Measurements from ENCODE around the gene KLHL2.
A peak's percentile ranks its signal among the peaks of the same experiment; 100 is the strongest.
"Not testable (repeated sequence)": the region's sequence is repeated elsewhere in the genome, so short reads cannot be mapped to it uniquely, and the experiment has no call there.

The KLHL2 gene, protein sequence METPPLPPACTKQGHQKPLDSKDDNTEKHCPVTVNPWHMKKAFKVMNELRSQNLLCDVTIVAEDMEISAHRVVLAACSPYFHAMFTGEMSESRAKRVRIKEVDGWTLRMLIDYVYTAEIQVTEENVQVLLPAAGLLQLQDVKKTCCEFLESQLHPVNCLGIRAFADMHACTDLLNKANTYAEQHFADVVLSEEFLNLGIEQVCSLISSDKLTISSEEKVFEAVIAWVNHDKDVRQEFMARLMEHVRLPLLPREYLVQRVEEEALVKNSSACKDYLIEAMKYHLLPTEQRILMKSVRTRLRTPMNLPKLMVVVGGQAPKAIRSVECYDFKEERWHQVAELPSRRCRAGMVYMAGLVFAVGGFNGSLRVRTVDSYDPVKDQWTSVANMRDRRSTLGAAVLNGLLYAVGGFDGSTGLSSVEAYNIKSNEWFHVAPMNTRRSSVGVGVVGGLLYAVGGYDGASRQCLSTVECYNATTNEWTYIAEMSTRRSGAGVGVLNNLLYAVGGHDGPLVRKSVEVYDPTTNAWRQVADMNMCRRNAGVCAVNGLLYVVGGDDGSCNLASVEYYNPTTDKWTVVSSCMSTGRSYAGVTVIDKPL

GRCh38 chr4:165207431-165208220, at the start of gene KLHL2:
KLHL2 (plus strand) TSS chr4:165207561; CDS start chr4:165207877, 316 bp downstream.
- ATAC-seq (peak; percentile 78), DNase-seq (peak; percentile 68 to 73)
- Mint-ChIP-seq H3K27ac (peak within 1 kb of the TSS; percentile 91 to 94), H3K9me3 (no peaks in the 10 kb centered on the region), H3K4me3 (peak within 1 kb of the TSS; percentile 86 to 89), H3K4me1 (peaks cover 76% of the 10 kb centered on the region), H3K27me3 (no peaks in the 10 kb centered on the region)

DNA sequence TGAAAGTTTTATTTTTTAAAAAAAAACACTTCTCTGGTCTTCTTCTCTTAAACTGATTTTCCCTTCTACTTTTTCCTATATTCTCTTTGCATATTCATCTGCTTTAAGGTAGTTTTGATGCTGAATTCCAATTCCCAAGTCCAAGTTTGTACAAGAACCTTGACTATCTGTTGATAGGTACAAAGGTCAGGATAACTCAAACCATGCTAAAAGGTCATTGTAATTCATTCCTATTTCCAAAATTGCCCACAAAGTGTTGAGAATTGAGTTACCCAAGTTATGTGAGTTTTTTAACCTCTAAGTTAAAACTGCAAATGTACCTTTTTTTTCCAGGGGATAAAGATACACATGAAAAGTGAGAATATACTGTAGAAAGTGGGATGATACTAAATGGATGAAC, 48.6 kb upstream of the KLHL2 start:
- H3K4me3 Mint-ChIP-seq = no peak overlapping the region
- peaks cover 6 to 23% of the 10 kb centered on the region in 2 donors for H3K9me3 Mint-ChIP-seq
- ATAC-seq (no peak), DNase-seq (no peak)
- H3K27me3 Mint-ChIP-seq = no peaks in the 10 kb centered on the region
- H3K27ac Mint-ChIP-seq = no peak overlapping the region
- no peaks in the 10 kb centered on the region for H3K4me1 Mint-ChIP-seq

DNA sequence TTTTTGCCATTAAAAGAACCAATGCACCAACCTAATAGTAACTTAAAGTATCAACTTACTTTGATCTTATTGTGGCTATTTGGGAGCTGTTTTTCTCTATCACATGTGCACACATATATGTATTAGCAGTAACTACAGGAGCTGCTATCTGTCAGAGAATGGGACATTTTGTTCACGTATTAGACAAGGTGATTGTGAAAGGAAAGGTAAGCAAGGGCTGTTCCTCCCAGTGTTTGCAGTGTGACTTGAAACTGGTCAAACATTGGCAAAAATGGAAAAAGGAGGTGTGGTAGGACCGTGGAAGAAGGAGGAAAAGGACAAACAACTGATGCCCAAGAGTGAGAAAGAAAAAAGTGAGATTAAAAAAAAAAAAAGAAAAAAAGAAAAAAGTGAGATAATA, 43.1 kb upstream of the KLHL2 start:
- Mint-ChIP-seq H3K27me3 (no peaks in the 10 kb centered on the region), H3K27ac (no peak overlapping the region), H3K9me3 (peaks cover 0 to 21% of the 10 kb centered on the region in 2 donors), H3K4me3 (no peak overlapping the region), H3K4me1 (no peaks in the 10 kb centered on the region)
- DNase-seq (no peak), ATAC-seq (no peak)

DNA sequence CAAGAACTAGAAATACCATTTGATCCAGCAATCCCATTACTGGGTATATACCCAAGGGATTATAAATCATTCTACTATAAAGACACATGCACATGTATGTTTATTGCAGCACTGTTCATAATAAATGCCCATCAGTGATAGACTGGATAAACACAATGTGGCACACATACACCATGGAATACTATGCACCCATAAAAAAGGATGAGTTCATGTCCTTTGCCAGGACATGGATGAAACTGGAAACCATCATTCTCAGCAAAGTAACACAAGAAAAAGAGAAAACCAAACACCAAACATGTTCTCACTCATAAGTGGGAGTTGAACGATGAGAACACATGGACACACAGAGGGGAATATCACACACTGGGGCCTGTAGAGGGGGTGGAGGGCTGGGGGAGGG, 40.5 kb upstream of the KLHL2 start:
- not testable (repeated sequence) for H3K4me3 Mint-ChIP-seq, ATAC-seq, DNase-seq, H3K4me1 Mint-ChIP-seq, H3K27me3 Mint-ChIP-seq, H3K27ac Mint-ChIP-seq
- peaks cover 0 to 21% of the 10 kb centered on the region in 2 donors for H3K9me3 Mint-ChIP-seq

GRCh38 chr4:165167650-165168049, 39.7 kb upstream of the KLHL2 start:
- no peaks in the 10 kb centered on the region for H3K27me3 Mint-ChIP-seq
- no peak overlapping the region for H3K4me3 Mint-ChIP-seq
- DNase-seq (no peak), ATAC-seq (no peak)
- H3K27ac Mint-ChIP-seq = no peak overlapping the region
- no peaks in the 10 kb centered on the region for H3K4me1 Mint-ChIP-seq
- H3K9me3 Mint-ChIP-seq = peaks cover 0 to 21% of the 10 kb centered on the region in 2 donors

DNA sequence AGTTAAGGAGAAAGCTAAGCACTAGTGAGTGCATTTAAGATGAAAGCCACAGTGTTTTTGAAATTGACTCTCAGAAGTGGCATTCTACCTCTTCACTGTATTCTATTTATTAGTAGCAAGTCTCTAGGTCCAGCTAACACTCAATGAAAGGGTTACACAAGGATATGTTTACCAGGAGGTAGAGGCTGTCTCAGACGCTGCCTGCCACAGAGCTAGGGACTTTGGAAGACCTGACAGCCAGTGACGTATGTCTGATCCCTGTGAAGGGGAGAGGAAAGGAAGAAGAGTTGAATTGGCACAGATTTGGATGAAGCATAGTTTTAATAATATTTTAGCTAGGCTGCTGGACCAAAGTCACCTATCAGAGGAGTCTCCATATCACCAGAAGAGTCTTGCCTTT, 36.5 kb upstream of the KLHL2 start:
- DNase-seq (no peak), ATAC-seq (peak; percentile 18)
- Mint-ChIP-seq H3K27ac (no peak overlapping the region), H3K4me1 (no peaks in the 10 kb centered on the region), H3K4me3 (no peak overlapping the region), H3K9me3 (peaks cover 0 to 20% of the 10 kb centered on the region in 2 donors), H3K27me3 (no peaks in the 10 kb centered on the region)

GRCh38 chr4:165175470-165175869, 31.9 kb upstream of the KLHL2 start:
- ATAC-seq, H3K4me1 Mint-ChIP-seq, H3K4me3 Mint-ChIP-seq, H3K27me3 Mint-ChIP-seq, H3K27ac Mint-ChIP-seq, DNase-seq, H3K9me3 Mint-ChIP-seq: not testable (repeated sequence)

GRCh38 chr4:165175879-165176278, 31.5 kb upstream of the KLHL2 start:
- no peak for DNase-seq
- Mint-ChIP-seq H3K9me3 (peaks cover 0 to 8% of the 10 kb centered on the region in 2 donors), H3K4me3 (no peak overlapping the region), H3K27ac (no peak overlapping the region), H3K27me3 (no peaks in the 10 kb centered on the region), H3K4me1 (peaks cover 8% of the 10 kb centered on the region)
- ATAC-seq = no peak

DNA sequence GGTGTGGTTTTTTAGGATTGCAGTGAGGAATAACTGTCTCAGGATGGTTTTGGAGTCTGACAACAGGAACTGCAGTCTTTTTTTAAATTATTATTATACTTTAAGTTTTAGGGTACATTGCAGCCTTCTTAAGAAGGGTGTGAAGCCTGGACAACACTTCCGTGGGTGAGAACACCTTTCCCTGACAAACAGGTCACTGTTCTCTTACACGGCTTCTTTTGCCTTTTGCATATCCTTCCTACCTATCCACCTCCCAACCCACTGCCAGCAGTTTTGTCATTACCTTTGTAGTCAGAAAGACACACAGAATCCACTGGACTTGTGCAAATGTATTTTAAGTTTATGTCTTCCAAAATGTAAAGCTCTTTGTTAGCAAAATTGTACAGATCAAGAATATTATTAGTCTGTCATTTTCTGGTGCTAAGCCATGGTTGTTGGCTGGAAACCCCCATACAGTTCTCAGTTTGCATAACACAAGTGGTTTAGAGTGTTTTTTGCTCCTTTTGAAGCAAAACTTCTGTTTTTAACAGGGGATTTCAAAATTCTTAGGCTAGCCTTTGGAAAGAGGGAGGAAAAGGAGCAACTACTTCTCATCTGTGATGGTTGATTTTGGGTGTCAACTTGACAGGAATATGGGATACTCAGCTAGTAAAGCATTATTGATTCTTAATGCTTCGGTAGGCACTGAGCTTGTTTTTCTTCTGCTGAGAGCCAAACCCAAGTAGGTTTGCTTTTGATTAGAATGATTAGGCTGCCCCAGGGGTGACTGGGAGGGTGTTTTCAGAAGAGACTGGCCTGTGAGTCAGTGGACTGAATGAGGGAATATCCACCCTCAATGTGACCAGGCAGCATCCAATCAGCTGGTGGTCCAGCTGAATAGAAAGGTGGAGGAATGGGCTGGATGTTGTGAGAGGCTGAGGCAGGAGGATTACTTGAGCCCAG, 29.4 kb upstream of the KLHL2 start:
- Mint-ChIP-seq H3K27me3 (no peaks in the 10 kb centered on the region), H3K27ac (peak overlapping the region in 1 of 2 donors; percentile 41), H3K4me3 (no peak overlapping the region), H3K9me3 (peaks cover 0 to 8% of the 10 kb centered on the region in 2 donors), H3K4me1 (peaks cover 8% of the 10 kb centered on the region)
- no peak for ATAC-seq
- DNase-seq = no peak

DNA sequence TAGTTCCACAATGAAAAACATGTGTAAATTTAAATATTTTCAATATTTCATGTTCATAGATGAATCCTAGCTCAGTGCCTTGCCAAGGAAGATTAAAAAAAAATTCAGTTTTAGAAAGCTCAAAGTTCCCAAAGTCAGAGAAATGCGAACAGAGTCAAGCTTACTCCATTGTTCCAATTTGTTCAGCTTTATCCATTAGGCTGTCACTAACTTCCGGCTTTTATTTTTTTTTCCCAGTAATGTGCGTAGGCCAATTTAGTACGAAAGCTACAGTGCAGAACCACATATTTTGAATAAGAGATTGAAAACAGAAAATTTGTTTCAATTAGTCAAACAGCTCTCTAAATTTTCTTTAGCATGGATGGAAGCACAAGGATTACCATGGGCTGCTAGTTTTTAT, 23.1 kb upstream of the KLHL2 start:
- Mint-ChIP-seq H3K4me3 (no peak overlapping the region), H3K27ac (no peak overlapping the region), H3K9me3 (peaks cover 7 to 12% of the 10 kb centered on the region in 2 donors), H3K27me3 (no peaks in the 10 kb centered on the region), H3K4me1 (no peaks in the 10 kb centered on the region)
- no peak for ATAC-seq
- DNase-seq = no peak

DNA sequence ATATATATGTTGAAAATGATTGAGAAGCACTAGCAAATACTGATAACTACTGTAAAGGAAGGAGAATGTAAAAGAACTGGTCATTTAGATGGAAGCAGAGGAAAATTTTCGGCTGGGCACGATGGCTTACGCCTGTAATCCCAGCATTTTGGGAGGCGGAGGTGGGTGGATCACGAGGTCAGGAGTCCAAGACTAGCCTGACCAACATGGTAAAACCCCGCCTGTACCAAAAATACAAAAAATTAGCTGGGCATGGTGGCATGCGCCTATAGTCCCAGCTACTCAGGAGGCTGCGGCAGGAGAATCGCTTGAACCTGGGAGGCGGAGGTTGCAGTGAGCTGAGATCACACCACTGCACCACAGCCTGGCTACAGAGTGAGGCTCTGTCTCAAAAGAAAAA, 22.4 kb upstream of the KLHL2 start:
- H3K27ac Mint-ChIP-seq, H3K4me1 Mint-ChIP-seq, H3K27me3 Mint-ChIP-seq, DNase-seq, ATAC-seq, H3K4me3 Mint-ChIP-seq: not testable (repeated sequence)
- H3K9me3 Mint-ChIP-seq = peaks cover 7 to 12% of the 10 kb centered on the region in 2 donors

DNA sequence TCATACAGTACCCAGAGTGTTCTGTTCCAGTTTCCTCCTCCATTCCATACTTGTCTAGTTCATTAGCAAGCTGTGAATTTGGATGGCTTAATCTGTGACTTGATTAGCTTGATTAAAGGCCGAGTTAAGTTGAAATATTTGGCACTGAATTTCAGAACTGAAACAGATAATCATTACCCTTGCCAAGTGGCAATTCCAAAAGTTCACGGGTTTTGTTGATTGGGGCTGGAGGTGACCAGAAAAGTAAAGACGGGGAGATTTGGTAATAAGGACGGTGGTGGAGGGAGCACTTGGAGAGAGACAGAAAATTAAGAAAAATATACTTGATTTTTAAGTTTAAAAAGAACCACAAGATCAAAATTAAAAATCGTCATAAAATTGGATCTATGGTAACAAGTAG, 21.9 kb upstream of the KLHL2 start:
- DNase-seq = no peak
- ATAC-seq = no peak
- H3K9me3 Mint-ChIP-seq = peaks cover 7 to 12% of the 10 kb centered on the region in 2 donors
- H3K4me3 Mint-ChIP-seq = no peak overlapping the region
- peaks cover 2% of the 10 kb centered on the region for H3K4me1 Mint-ChIP-seq
- no peak overlapping the region for H3K27ac Mint-ChIP-seq
- no peaks in the 10 kb centered on the region for H3K27me3 Mint-ChIP-seq

- Mint-ChIP-seq H3K4me3 (peak overlapping the region in 1 of 2 donors; percentile 35), H3K4me1 (peaks cover 27% of the 10 kb centered on the region), H3K27me3 (no peaks in the 10 kb centered on the region), H3K27ac (peak overlapping the region in 1 of 2 donors; percentile 31), H3K9me3 (peaks cover 7 to 12% of the 10 kb centered on the region in 2 donors)
- peak; percentile 94 for ATAC-seq
- peak in 1 of 2 donors; percentile 31 for DNase-seq
These were observed 16.6 kb upstream of the KLHL2 start for GRCh38 chr4:165190591-165191347.

DNA sequence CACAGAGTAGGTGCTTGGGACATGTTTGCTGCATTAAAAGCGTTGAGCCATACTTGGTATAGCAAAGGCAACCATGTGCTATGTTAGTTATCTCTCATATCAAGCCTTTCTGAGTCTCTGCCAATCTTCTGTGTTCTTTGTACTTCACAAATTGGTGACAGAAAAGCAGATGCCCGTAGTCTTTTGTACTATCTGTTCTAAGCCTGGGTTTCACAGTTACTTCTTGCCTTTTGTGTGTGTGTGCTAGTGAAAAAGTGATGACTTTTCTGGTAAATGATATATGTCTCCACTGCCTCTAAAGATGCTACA, 16.1 kb upstream of the KLHL2 start:
- ATAC-seq (peak; percentile 47), DNase-seq (no peak)
- H3K27me3 Mint-ChIP-seq = no peaks in the 10 kb centered on the region
- H3K27ac Mint-ChIP-seq = no peak overlapping the region
- H3K4me1 Mint-ChIP-seq = peaks cover 27% of the 10 kb centered on the region
- H3K4me3 Mint-ChIP-seq = no peak overlapping the region
- H3K9me3 Mint-ChIP-seq = peaks cover 7 to 12% of the 10 kb centered on the region in 2 donors

Measured in stimulated activated naive CD8-positive, alpha-beta T cell treated with anti-CD3 and anti-CD28 coated beads, Interleukin-15, amount 100 ng/mL, for 72 hours (primary cell).